GM18502 (cell line): ENCODE measurements around the gene SCG2.
"Not testable (repeated sequence)": the region's sequence is repeated elsewhere in the genome, so short reads cannot be mapped to it uniquely, and the experiment has no call there.

Experiments used
- ATAC-seq: cut with Tn5 transposase; IDR thresholded peaks from one replicate; pipeline ENCODE4 v1.9.1; 2021; ENCODE audit warnings: mild to moderate bottlenecking; ENCODE audit not compliant: unreplicated experiment, poor library complexity

Gene SCG2

GRCh38 chr2:223613017-223613950 is 11.1 kb upstream of the SCG2 start:
- no peak for ATAC-seq

GRCh38 chr2:223612501-223612900 is 10.3 kb upstream of the SCG2 start:
- ATAC-seq, result no peak

GRCh38 chr2:223611061-223611460 is 8.9 kb upstream of the SCG2 start:
- no peak for ATAC-seq

- ATAC-seq, result no peak
Observed at GRCh38 chr2:223607476-223607875, 5.3 kb upstream of the SCG2 start.

- ATAC-seq, result no peak
Observed at GRCh38 chr2:223606946-223607345, 4.8 kb upstream of the SCG2 start.

- ATAC-seq, result no peak
Observed at GRCh38 chr2:223604231-223604630, 2.1 kb upstream of the SCG2 start.

GRCh38 chr2:223602972-223603371 is 811 bp upstream of the SCG2 start:
- ATAC-seq, result no peak

GRCh38 chr2:223601018-223601417 is 1.1 kb downstream of the SCG2 start:
- no peak for ATAC-seq

GRCh38 chr2:223599640-223600380 is 2.4 kb downstream of the SCG2 start:
- ATAC-seq, result no peak

GRCh38 chr2:223598994-223599639 is 3.0 kb downstream of the SCG2 start:
- no peak for ATAC-seq

GRCh38 chr2:223597076-223597475 is 5.1 kb downstream of the SCG2 start:
- ATAC-seq, result no peak

GRCh38 chr2:223596208-223596607 is 6.0 kb downstream of the SCG2 start:
- ATAC-seq, result no peak

GRCh38 chr2:223594831-223595230 is 7.3 kb downstream of the SCG2 start:
- no peak for ATAC-seq

GRCh38 chr2:223594259-223594658 is 7.9 kb downstream of the SCG2 start:
- no peak for ATAC-seq

GRCh38 chr2:223592689-223593088 is 9.5 kb downstream of the SCG2 start:
- ATAC-seq, result not testable (repeated sequence)

GRCh38 chr2:223591596-223591995 is 10.6 kb downstream of the SCG2 start:
- no peak for ATAC-seq

- no peak for ATAC-seq
Observed at GRCh38 chr2:223590964-223591363, 11.2 kb downstream of the SCG2 start.

GRCh38 chr2:223589901-223590300 is 12.3 kb downstream of the SCG2 start:
- no peak for ATAC-seq

GRCh38 chr2:223588251-223588650 is 13.9 kb downstream of the SCG2 start:
- ATAC-seq, result no peak

- ATAC-seq, result no peak
Observed at GRCh38 chr2:223587301-223587700, 14.9 kb downstream of the SCG2 start.

GRCh38 chr2:223586261-223586660 is 15.9 kb downstream of the SCG2 start:
- ATAC-seq, result no peak
